DMS 273 (cell line): ENCODE results near the gene LOXL4.

Experiments
- DNase-seq: peaks from one replicate; lab custom pipeline; 2025; ENCODE audit not compliant: unreplicated experiment; lab: John Stamatoyannopoulos, UW

The LOXL4 gene

DNA sequence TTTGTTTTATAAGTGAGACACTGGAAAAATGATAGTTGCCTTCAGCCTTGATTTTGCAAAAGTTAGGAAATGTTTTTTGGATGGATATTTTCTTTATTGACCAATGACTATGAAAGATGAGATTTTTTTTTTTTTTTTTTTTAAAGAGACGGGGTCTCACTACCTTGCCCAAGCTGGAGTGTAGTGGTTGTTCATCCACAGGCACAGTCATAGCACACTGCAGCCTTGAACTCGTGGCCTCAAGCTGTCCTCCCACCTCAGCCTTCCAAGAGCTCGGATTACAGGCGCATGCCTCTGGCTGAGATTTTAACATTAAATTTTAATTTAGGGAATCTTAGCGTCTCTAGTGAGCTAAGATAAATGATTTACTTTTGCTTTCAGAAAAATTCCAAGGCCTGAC lies 66.2 kb downstream of the LOXL4 start:
- no peak for DNase-seq
